Brain pericyte (primary cell): ENCODE results near the gene MB.
"Not testable (repeated sequence)": the region's sequence is repeated elsewhere in the genome, so short reads cannot be mapped to it uniquely, and the experiment has no call there.

Experiments
- DNase-seq: peaks from one replicate; pipeline ENCODE4 v3.0.0-alpha.2; 2012; ENCODE audit warnings: low read depth, low spot score

The MB gene

GRCh38 chr22:35617137-35617755 is at the start of gene MB:
MB (minus strand) TSS chr22:35617329; CDS start chr22:35617257, 72 bp downstream.
- DNase-seq = no peak

- not testable (repeated sequence) for DNase-seq
Measured at GRCh38 chr22:35666699-35667098, 49.6 kb upstream of the MB start.

- no peak for DNase-seq
Measured at GRCh38 chr22:35664955-35665587, 47.9 kb upstream of the MB start.

- DNase-seq = no peak
Measured at GRCh38 chr22:35663371-35663770, 46.2 kb upstream of the MB start.

- DNase-seq = no peak
Measured at GRCh38 chr22:35662914-35663313, 45.8 kb upstream of the MB start.

- no peak for DNase-seq
Measured at GRCh38 chr22:35661464-35661863, 44.3 kb upstream of the MB start.

- DNase-seq = no peak
Measured at GRCh38 chr22:35660291-35661127, 43.4 kb upstream of the MB start.

GRCh38 chr22:35657571-35658312 is 40.6 kb upstream of the MB start:
- no peak for DNase-seq

GRCh38 chr22:35656284-35656752 is 39.2 kb upstream of the MB start:
- no peak for DNase-seq

- DNase-seq = no peak
Measured at GRCh38 chr22:35653824-35654223, 36.7 kb upstream of the MB start.

- no peak for DNase-seq
Measured at GRCh38 chr22:35651085-35651484, 34.0 kb upstream of the MB start.

- DNase-seq = no peak
Measured at GRCh38 chr22:35649636-35650250, 32.6 kb upstream of the MB start.

GRCh38 chr22:35649026-35649553 is 32.0 kb upstream of the MB start:
- DNase-seq = no peak

- no peak for DNase-seq
Measured at GRCh38 chr22:35648066-35649025, 31.2 kb upstream of the MB start, which contains the start of gene APOL6. APOL6 (plus strand) TSS chr22:35648446; CDS start chr22:35656426, 7,980 bp downstream.

GRCh38 chr22:35645646-35646045 is 28.5 kb upstream of the MB start:
- no peak for DNase-seq

- DNase-seq = no peak
Measured at GRCh38 chr22:35643991-35644390, 26.9 kb upstream of the MB start.

GRCh38 chr22:35642305-35642741 is 25.2 kb upstream of the MB start:
- DNase-seq = no peak

GRCh38 chr22:35641494-35642120 is 24.5 kb upstream of the MB start:
- no peak for DNase-seq

- no peak for DNase-seq
Measured at GRCh38 chr22:35638410-35638809, 21.3 kb upstream of the MB start.
